ENCODE data around the gene TRIM47.
A peak's percentile ranks its signal among the peaks of the same experiment; 100 is the strongest.
"Not testable (repeated sequence)": the region's sequence is repeated elsewhere in the genome, so short reads cannot be mapped to it uniquely, and the experiment has no call there.

The TRIM47 gene

GRCh38 chr17:75868730-75869281 lies 9.6 kb downstream of the TRIM47 start:
- H3K27ac Mint-ChIP-seq, DNase-seq, H3K9me3 Mint-ChIP-seq, ATAC-seq, H3K4me3 Mint-ChIP-seq, H3K27me3 Mint-ChIP-seq: not testable (repeated sequence)
- peaks cover 32% of the 10 kb centered on the region for H3K4me1 Mint-ChIP-seq

GRCh38 chr17:75865404-75866188 lies 12.8 kb downstream of the TRIM47 start:
- H3K27me3 Mint-ChIP-seq, H3K9me3 Mint-ChIP-seq, ATAC-seq, DNase-seq: not testable (repeated sequence)
- peak overlapping the region; percentile 52 to 59 for H3K27ac Mint-ChIP-seq
- peak overlapping the region in 1 of 2 donors; percentile 26 for H3K4me3 Mint-ChIP-seq
- H3K4me1 Mint-ChIP-seq, result peaks cover 22% of the 10 kb centered on the region

GRCh38 chr17:75864887-75865286 lies 13.5 kb downstream of the TRIM47 start:
- ATAC-seq, result peak; percentile 58
- Mint-ChIP-seq H3K4me1 (peaks cover 22% of the 10 kb centered on the region), H3K27ac (peak overlapping the region in 1 of 2 donors; percentile 65), H3K4me3 (peak overlapping the region; percentile 22 to 47)
- not testable (repeated sequence) for H3K9me3 Mint-ChIP-seq, H3K27me3 Mint-ChIP-seq, DNase-seq

DNA sequence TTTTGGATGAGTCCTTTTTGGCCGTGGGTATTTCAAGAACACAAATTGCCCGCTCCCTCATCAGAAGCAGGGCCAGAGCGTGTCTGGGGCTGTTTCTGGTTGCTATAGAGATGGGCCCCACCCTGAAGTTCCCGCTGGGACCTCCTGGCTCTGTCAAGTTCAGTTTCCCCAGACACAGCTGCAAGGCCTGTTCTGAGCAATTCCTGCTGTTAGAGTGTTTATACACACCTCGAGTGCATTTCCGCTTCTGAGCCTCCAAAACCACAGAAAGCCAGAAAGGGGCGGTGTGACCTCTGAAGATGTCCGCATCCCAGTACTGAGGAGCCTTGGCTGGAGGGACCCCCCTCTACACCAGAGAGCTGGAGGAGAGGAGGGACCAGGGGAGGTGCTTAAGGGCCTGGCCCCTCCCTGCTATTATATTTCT lies 13.9 kb downstream of the TRIM47 start:
- Mint-ChIP-seq H3K9me3 (no peaks in the 10 kb centered on the region), H3K27ac (peak overlapping the region in 1 of 2 donors; percentile 65), H3K4me1 (peaks cover 25% of the 10 kb centered on the region), H3K27me3 (no peaks in the 10 kb centered on the region), H3K4me3 (peak overlapping the region; percentile 47 to 54)
- peak; percentile 86 for ATAC-seq
- peak in 1 of 2 donors; percentile 60 for DNase-seq

DNA sequence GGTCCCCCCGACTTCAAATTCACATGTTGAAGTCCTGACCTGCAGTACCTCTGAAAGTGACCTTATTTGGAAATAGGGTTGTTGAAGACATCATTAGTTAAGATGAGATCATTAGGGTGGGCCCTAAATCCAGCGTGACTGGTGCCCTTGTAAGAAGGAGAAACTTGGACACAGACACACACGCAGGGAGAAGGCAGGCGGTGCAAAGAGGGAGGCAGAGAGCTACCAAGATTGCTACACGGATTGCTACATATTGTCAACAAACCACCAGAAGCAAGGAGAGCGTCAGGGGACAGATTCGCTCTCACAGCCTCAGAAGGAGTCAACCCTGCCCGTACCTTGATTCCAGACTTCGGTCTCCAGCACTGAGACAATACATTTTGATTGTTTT lies 16.5 kb downstream of the TRIM47 start:
- Mint-ChIP-seq H3K9me3 (no peaks in the 10 kb centered on the region), H3K4me3 (no peak overlapping the region), H3K27ac (peak overlapping the region in 1 of 2 donors; percentile 61), H3K27me3 (no peaks in the 10 kb centered on the region), H3K4me1 (peaks cover 42% of the 10 kb centered on the region)
- ATAC-seq (no peak), DNase-seq (no peak)

DNA sequence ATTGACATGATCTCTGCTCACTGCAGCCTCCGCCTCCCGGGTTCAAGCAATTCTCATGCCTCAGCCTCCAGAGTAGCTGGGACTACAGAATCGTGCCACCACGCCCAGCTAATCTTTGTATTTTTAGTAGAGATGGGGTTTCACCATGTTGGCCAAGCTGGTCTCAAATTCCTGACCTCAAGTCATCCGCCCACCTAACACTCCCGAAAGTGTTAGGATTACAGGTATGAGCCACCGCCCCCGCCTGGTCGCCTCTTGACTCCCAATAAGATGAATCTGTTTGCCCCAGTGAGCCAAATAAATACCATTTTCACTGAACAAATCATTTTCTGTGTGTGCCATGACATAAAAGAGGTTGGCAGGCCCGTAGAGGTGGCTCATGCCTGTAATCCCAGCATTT lies 19.0 kb downstream of the TRIM47 start:
- H3K4me1 Mint-ChIP-seq, result peaks cover 38% of the 10 kb centered on the region
- H3K27me3 Mint-ChIP-seq, ATAC-seq, H3K4me3 Mint-ChIP-seq, H3K27ac Mint-ChIP-seq, DNase-seq, H3K9me3 Mint-ChIP-seq: not testable (repeated sequence)

DNA sequence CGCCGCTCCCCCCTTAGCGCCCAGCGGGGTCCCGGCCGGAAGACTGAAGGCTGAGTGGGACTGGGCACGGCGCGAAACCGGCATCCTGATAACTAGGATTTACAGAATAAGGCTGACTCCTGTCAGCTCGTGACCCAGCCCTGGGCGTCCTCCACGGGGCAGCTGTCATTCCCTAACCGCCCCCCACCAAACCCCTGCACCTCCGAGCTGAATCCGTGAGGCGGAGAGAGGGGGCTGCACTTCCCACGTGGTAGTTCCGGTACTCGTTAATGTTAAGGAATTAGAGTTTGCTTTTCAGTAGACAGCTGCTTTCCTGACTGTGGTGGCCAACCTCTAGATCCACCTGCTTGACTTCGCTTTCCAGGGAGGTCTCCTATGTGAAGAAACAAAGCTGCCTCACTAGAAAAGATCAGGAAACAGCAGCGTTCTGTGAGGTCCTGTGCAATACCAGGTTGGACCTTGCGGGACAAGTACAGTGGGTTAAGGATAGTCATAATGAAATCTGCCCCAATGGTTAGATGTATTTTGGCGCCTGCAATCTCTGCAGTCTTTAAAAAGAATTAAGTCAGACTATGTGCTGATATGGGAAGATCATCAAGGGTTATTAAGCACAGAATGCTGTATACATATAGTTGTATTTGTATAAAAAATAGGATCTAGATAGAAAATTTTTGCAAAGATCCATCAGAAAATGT lies 22.2 kb downstream of the TRIM47 start:
- peak; percentile 26 for ATAC-seq
- Mint-ChIP-seq H3K27ac (peak overlapping the region in 1 of 2 donors; percentile 40), H3K27me3 (no peaks in the 10 kb centered on the region), H3K4me1 (peaks cover 31% of the 10 kb centered on the region), H3K4me3 (no peak overlapping the region), H3K9me3 (no peaks in the 10 kb centered on the region)
- DNase-seq, result peak; percentile 45 to 47

GRCh38 chr17:75855310-75856061 lies 22.9 kb downstream of the TRIM47 start, which contains the start of gene WBP2:
WBP2 (minus strand) TSS chr17:75855335; CDS start chr17:75855297, 38 bp downstream.
- DNase-seq (peak; percentile 96 to 99), ATAC-seq (peak; percentile 92)
- H3K4me1 Mint-ChIP-seq, result peaks cover 27% of the 10 kb centered on the region
- no peaks in the 10 kb centered on the region for H3K9me3 Mint-ChIP-seq
- H3K4me3 Mint-ChIP-seq, result no peak within 1 kb of the TSS
- peak within 1 kb of the TSS in 1 of 2 donors; percentile 83 for H3K27ac Mint-ChIP-seq
- H3K27me3 Mint-ChIP-seq, result no peaks in the 10 kb centered on the region

GRCh38 chr17:75854881-75855309 lies 23.5 kb downstream of the TRIM47 start:
- peak; percentile 15 for ATAC-seq
- H3K27ac Mint-ChIP-seq, result no peak overlapping the region
- H3K27me3 Mint-ChIP-seq, result no peaks in the 10 kb centered on the region
- peaks cover 27% of the 10 kb centered on the region for H3K4me1 Mint-ChIP-seq
- H3K9me3 Mint-ChIP-seq, result no peaks in the 10 kb centered on the region
- H3K4me3 Mint-ChIP-seq, result no peak overlapping the region
- DNase-seq, result no peak

DNA sequence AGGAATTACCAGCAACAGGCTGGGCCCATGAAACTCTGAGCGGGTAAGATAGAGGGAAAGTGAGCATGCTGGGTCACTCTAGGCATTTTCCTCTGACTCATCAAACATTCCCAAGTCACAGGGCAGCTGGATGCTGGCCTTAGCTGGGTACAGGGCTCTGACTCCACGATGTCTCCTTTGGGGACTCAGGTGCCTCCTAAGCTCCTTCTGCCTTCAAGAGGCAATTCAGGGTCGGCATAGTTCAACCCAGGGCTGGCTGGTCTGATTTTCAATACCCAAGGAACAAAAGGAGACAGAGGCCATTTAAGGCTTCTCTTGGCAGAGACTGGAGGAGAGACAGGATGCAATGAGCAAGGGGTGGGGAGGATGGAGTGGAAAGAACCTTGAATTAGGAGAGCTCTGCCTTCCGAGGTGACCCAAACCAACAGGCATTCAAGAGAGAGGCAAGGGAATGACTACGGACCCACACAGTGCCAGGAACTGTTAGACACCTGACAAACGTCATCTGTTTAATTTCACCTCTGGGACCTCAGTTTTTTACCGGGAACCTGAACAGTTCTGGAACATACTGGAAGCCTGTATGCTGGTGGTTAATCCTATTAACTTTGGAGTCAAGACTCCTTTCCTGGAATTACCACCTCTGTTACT lies 24.2 kb downstream of the TRIM47 start:
- DNase-seq, result no peak
- peak overlapping the region in 1 of 2 donors; percentile 83 for H3K27ac Mint-ChIP-seq
- H3K4me3 Mint-ChIP-seq, result no peak overlapping the region
- no peaks in the 10 kb centered on the region for H3K27me3 Mint-ChIP-seq
- ATAC-seq, result no peak
- no peaks in the 10 kb centered on the region for H3K9me3 Mint-ChIP-seq
- peaks cover 22% of the 10 kb centered on the region for H3K4me1 Mint-ChIP-seq

GRCh38 chr17:75853433-75853832 lies 24.9 kb downstream of the TRIM47 start:
- H3K4me1 Mint-ChIP-seq, result peaks cover 20% of the 10 kb centered on the region
- H3K27me3 Mint-ChIP-seq, result no peaks in the 10 kb centered on the region
- H3K9me3 Mint-ChIP-seq, result no peaks in the 10 kb centered on the region
- ATAC-seq, result no peak
- peak overlapping the region; percentile 22 to 57 for H3K4me3 Mint-ChIP-seq
- H3K27ac Mint-ChIP-seq, result peak overlapping the region in 1 of 2 donors; percentile 63
- DNase-seq, result no peak

- not testable (repeated sequence) for H3K27me3 Mint-ChIP-seq, H3K9me3 Mint-ChIP-seq, ATAC-seq, DNase-seq, H3K27ac Mint-ChIP-seq, H3K4me3 Mint-ChIP-seq
- H3K4me1 Mint-ChIP-seq, result peaks cover 22% of the 10 kb centered on the region
Observed at GRCh38 chr17:75851693-75851991, 26.7 kb downstream of the TRIM47 start.

DNA sequence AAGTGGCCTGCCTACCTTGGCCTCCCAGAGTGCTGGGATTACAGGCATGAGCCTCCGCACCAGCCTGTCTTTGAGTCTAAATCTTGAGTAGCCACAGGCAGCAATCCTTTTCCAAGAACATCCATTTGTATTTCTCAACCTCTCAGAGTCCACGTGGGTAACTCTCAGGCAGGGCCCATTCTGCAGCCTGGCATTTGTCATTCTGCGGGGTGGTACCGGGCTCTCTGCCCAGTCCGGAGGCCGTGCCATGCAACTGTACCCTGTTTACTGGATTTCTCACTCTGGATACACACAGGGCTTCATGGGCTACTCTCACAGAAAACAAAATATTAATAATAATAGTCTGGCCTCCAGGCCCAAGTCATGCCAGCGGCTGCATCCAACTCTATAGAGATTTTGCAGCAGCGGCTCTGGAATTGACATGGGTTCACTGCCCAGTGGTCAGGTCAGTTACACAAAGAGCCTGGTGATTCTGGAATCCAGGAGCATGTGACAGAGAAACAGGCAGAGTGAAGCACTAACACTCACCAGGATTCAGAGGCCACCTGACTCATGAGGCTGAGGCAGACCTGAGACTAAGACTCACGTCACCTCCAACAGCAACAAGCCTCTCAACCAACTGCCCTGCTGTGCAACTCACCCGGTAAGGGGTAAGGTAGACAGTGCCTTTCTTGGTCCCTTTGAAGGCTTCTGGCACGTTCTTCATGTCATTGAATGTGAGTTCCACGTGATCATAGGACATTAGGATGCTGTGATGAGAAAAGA lies 27.3 kb downstream of the TRIM47 start:
- Mint-ChIP-seq H3K4me3 (no peak overlapping the region), H3K9me3 (no peaks in the 10 kb centered on the region), H3K27ac (no peak overlapping the region), H3K27me3 (no peaks in the 10 kb centered on the region), H3K4me1 (peaks cover 16% of the 10 kb centered on the region)
- no peak for ATAC-seq
- no peak for DNase-seq

DNA sequence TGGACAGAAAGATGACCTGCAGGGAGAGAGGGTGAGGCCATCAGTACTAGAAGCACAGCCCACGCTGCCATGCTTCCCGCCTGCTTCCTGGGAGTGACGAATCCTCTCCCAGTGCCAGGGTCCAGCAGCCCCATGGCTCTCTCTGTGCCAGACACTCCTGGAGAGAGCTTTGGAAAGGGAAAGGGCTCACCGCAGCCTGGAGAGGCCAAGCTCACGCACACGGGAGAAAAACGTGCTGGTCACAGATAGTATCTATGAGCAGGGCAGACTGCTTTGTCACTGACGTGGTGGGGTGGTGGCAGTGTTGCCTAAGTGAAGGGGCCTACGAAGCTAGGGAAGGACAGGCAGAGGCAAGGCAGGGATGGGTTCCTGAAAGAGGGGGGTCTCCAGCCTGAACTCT lies 28.7 kb downstream of the TRIM47 start:
- Mint-ChIP-seq H3K4me1 (peaks cover 30% of the 10 kb centered on the region), H3K4me3 (no peak overlapping the region), H3K9me3 (no peaks in the 10 kb centered on the region), H3K27me3 (no peaks in the 10 kb centered on the region), H3K27ac (no peak overlapping the region)
- ATAC-seq, result no peak
- DNase-seq, result no peak

All from stimulated activated naive CD8-positive, alpha-beta T cell treated with anti-CD3 and anti-CD28 coated beads, Interleukin-15, amount 100 ng/mL, for 72 hours (primary cell).